ENCODE measurements around the gene KCNJ15.
"Not testable (repeated sequence)": the region's sequence is repeated elsewhere in the genome, so short reads cannot be mapped to it uniquely, and the experiment has no call there.

The KCNJ15 gene

DNA sequence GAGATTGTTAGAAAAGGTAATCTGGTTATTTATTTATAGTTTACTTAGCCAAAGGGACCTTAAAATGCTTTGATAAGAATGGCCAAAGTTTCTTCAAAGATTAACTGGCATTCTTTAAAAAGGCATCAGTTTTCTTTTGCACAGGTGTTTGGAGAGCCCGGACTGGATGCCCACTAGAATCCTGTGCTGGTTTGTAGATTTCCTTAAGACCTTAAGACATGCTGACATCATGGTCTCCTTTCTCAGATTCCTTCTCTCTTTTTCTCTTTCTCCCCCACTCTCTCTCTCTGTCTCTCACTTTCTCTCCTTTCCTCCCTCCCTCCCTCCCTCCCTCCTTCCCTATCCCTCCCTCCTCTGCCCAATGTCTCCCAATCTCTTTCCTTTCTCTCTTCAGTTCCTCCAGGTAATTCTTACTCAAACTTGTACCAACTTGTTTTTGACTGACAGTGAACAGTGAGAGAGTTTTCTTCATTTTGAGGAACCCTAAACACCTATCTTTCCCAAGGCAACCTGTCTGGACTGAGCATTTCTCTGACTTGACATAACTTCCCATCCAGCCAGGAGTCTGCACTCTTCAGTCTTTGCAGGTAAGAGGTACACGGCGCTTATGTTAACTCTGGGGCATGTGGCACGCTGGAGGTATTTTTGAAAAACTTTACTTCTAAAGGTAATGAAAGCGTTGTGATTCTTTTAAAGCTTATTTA lies at the start of gene KCNJ15:
Gene KCNJ15, plus strand, starts transcription at position 393 of the 704 bp plus-strand sequence. CDS start 42,271 bp downstream, outside the sequence.
- DNase-seq, result no peak

- DNase-seq, result no peak
Measured at GRCh38 chr21:38208118-38208517, 48.7 kb upstream of the KCNJ15 start.

DNA sequence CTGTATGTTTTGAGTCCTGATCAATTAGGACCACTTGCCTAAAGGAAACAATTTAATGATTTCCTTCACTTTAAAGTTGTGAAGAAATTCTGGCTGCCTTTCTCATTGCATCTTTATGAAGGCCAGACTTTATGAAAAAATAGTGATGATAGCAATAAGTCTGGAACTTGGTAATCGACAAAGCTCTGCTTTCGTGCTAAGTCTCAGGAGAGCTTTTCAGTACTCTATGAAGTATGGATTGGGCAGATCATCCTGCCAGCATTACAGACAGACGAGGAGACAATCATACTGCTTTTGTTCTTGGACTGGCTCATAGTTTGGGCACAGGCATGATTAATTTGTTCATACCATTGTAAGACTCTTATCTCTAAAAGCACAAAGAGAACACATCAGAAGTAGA lies 45.5 kb upstream of the KCNJ15 start:
- DNase-seq, result no peak

GRCh38 chr21:38212706-38213105 lies 44.1 kb upstream of the KCNJ15 start:
- no peak for DNase-seq

DNA sequence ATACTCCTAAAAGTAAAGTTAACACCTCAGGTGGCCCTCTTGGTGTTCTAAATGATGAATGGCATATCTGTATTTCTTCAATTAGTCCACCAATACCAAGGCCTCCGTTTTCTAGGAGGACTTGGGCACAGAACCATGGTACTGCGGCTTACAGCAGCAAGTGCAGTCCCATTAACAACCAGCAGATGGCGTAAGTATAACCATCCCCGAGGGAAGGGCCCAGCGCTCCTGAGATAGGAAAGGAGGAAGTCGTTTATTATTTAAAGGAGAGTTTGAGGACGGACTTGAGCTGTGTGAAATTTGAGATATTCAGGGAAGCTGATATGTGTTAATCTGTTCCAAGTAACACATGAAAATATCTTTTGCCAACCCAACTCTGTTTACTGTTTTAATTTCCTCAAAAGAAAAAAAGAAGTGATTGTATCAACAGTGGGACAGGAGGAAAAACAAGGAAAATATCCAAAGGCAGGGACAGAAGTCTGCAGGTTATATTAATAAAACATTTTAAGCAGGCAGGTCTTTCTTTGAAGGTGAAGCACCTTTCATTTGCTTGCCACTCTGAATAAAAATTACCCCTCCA lies 37.7 kb upstream of the KCNJ15 start:
- DNase-seq, result peak; percentile 27

DNA sequence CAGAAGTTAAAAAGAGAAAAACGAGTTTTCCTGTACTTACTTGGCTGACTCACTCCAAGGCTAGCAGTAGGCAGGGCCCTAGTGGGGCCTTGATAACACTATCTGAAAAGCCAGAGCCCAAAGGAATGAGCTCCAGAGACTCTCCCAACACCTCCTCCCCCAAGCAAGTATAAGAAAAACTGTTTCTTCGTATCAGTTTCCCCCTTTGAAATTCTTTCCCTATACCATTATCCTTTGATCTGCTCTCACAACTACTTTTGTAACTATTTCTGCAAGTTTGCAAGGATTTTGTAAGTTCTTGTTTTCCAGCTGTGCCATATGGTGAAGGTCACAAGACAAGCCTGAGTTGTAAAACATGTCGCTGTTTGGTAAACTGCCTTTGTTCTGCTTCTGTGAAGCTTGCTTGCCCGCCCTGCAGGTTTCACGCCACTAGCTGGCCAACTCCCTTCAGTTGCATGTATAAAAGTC lies 36.5 kb upstream of the KCNJ15 start:
- no peak for DNase-seq

- no peak for DNase-seq
Measured at GRCh38 chr21:38221594-38221993, 35.2 kb upstream of the KCNJ15 start.

- no peak for DNase-seq
Measured at GRCh38 chr21:38223893-38224540, 32.8 kb upstream of the KCNJ15 start.

GRCh38 chr21:38227401-38227800 lies 29.4 kb upstream of the KCNJ15 start:
- DNase-seq, result no peak

DNA sequence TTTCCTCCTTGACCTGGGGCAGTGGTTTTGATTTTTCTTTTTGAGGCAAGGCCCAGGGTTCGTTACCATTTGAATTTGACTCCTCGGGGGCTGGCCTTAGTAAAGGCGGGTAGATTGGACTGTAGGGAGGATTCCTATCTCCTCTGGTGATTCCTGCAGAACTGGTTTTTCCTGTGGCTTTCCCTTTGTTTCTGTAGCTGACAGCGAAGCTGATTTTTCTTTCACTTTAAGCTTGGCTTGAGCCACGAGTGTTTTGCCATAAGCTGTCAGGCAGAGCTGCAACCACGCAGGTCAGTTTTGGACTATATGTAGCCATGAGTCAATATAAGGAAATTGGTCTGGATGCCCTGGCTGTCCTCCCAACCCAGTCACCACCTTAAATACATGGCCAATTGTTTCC lies 28.7 kb upstream of the KCNJ15 start:
- no peak for DNase-seq

DNA sequence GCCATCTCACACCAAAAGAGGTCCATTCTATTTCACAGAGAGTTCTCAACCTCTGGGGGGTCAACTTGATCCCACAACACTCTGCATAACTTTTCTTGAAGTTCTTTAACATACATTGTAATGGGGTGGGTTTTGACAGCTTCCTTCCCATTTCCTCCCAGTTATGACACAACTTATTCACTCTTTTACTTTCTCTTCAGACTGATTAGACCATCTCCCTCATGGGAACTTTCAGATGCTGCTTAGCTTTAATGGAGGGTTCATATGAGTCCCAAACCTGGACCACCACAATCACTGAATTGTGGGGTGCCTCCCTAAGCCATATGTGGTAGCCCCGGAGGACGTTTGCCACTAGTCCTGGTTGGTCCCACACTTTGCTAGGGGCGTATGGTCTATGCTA lies 28.3 kb upstream of the KCNJ15 start:
- no peak for DNase-seq

DNA sequence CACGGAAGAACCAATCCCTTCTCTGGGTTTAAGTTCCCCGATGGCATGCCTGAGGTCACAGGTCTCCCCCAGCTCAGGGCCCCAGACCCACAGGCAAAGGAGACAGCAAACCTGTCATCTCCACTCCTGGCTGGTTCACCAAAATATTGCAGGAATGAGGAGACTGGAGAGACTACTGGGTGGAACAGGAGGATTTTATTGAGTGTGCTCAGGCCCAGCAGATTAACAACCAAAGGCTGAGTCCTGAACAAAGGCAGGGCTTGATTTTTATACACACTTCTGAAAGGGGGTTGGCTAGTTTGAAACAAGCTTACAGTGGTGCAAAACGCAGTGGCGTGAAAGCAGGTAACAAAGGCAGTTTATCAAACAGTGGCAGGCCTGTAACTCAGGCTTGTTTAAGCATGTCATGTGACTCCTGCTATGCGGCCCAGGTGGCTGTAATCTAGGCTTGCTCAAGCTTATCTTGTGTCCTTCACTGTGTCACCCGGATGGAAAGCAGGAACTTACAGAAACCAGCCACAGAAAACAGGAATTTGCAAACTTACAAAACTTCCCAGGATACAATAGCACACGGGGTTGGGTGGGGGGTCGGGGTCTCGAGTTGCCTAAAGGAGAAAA lies 27.4 kb upstream of the KCNJ15 start:
- DNase-seq, result no peak

- DNase-seq, result no peak
Measured at GRCh38 chr21:38234395-38235142, 22.2 kb upstream of the KCNJ15 start.

GRCh38 chr21:38235251-38235650 lies 21.5 kb upstream of the KCNJ15 start:
- DNase-seq, result not testable (repeated sequence)

- no peak for DNase-seq
Measured at GRCh38 chr21:38236232-38236631, 20.6 kb upstream of the KCNJ15 start.

- no peak for DNase-seq
Measured at GRCh38 chr21:38239672-38240071, 17.1 kb upstream of the KCNJ15 start.

DNA sequence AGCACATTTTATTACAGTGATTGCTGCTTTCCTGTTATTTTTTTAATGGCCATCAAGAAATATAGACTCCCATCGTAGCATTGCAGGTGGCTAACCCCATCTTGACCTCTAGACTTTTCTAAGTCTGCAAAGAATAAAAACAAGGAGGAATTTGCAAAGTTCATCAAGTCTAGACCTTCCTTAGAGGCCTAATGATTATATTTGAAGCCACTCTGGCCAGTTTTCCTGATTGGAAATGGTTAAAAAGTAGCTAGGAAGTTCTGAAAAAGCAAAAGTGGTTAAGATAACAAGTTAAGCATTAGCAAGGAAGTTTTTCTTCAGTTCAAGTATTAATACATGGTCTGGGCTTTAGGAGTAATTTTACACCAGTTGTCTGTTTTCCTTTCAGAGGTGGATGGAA lies 16.7 kb upstream of the KCNJ15 start:
- no peak for DNase-seq

DNA sequence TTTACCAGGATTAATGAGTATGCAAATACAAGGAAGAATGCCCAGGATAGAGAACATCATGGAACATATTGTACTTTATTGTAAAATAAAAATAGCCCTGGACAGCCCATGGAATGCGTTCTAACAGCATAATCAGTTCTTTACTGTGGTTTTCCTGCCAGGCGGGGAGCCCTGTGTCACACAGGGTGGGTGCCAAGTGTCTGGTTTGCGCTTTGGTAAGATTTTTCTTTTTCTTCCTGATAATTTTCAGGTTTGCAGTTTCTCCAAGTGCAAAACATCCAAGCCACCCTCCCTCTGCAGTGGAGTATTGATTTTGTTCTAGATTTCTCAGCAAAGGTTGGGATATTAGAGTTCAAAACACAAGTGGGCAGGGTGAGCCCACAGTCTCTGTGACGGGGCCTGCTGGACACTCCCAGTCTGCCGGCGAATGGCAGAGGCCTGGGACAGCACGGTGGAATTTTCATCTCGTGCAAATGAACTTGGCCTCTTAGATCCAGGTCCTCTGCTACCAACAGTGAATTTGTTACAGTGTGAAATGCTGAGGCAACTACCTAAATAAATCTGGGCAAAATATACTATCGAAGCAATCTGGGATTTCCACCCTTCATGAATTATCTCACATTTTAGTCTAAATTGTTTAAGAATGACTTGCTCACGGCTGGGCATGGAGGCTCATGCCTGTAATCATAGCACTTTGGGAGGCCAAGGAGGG lies 15.6 kb upstream of the KCNJ15 start:
- DNase-seq, result no peak

- no peak for DNase-seq
Measured at GRCh38 chr21:38242061-38242460, 14.7 kb upstream of the KCNJ15 start.

DNA sequence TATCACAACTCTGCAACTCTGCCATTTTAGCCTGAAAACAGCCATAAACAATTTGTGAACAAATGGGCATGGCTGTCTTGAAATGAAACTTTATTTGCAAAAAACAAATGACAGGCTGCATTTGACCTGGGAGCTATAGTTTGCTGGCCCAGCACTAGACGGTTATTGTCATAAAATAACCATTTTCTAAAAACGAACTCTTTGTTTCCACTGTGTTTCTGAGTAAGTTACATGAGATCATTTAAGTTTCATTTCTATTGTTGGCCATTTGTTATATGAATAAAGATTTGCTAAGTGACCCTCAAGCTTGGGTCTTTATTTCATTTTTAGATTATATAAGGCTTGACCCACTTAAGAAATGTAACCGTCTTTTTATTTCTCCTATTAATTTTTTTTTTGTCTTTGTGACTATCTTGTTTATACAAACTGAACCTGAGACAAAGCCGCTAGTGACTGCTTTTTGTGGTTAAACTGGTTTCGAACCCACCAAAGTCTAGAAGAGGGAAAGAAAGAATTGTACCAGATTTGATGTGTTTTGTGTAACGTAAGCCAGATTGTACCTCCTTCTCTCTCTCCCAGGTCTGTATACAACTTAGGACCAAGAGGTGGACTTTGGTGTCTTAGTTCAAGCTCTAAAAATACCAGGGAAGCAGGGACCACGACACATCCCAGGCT lies 12.9 kb upstream of the KCNJ15 start:
- no peak for DNase-seq

DNA sequence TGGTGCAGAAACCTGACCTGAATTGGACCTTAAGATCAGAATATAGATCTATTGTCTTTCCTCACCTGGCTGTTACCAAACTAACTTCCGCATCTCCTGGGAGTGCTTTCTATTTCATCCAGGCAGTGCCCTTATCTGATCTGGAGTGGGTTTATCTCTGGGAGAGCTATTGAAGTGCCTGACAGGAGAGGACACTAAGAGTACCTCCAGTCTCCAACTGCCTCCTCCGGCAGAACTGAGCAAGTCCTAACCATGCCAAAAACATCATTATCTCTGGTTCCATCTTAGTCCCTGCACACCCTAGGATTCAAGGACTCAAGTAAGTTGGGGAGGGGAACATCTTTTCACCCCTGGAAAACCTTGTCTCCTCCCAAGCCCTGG lies 12.4 kb upstream of the KCNJ15 start:
- DNase-seq, result no peak
